Measurements from ENCODE around the gene PBOV1.

The PBOV1 gene

GRCh38 chr6:138229072-138229471, 10.8 kb upstream of the PBOV1 start:
- TF ChIP-seq TEAD4 (IDR thresholded peaks at IDR 0.05) (no peak), NFIC (IDR thresholded peaks at IDR 0.05) (no peak), TCF12 (IDR thresholded peaks at IDR 0.05; ENCODE audit: low read depth) (no peak), USF1 (IDR thresholded peaks at IDR 0.05) (no peak), MAX (IDR thresholded peaks at IDR 0.05) (no peak), EP300 (IDR thresholded peaks at IDR 0.05; ENCODE audit: borderline replicate concordance) (no peak), YY1 (IDR thresholded peaks at IDR 0.05; ENCODE audit: low read depth) (no peak), CREB1 (IDR thresholded peaks at IDR 0.05; ENCODE audit: low read depth) (no peak), CEBPB (IDR thresholded peaks at IDR 0.05) (no peak), FOXM1 (IDR thresholded peaks at IDR 0.05; ENCODE audit: borderline replicate concordance, low read depth) (no peak), EGR1 (IDR thresholded peaks at IDR 0.05) (no peak), TAF1 (IDR thresholded peaks at IDR 0.05; ENCODE audit: low read depth) (no peak), ZBTB7A (IDR thresholded peaks at IDR 0.05; ENCODE audit: low read depth) (no peak), RAD21 (IDR thresholded peaks at IDR 0.05; ENCODE audit: low read depth) (no peak), REST (IDR thresholded peaks at IDR 0.05; ENCODE audit: low read depth) (no peak)

- TF ChIP-seq USF1 (IDR thresholded peaks at IDR 0.05) (no peak), CREB1 (IDR thresholded peaks at IDR 0.05; ENCODE audit: low read depth) (no peak), CEBPB (IDR thresholded peaks at IDR 0.05) (no peak), TCF12 (IDR thresholded peaks at IDR 0.05; ENCODE audit: low read depth) (no peak), YY1 (IDR thresholded peaks at IDR 0.05; ENCODE audit: low read depth) (no peak), TAF1 (IDR thresholded peaks at IDR 0.05; ENCODE audit: low read depth) (no peak), FOXM1 (IDR thresholded peaks at IDR 0.05; ENCODE audit: borderline replicate concordance, low read depth) (no peak), ZBTB7A (IDR thresholded peaks at IDR 0.05; ENCODE audit: low read depth) (no peak), EP300 (IDR thresholded peaks at IDR 0.05; ENCODE audit: borderline replicate concordance) (no peak), MAX (IDR thresholded peaks at IDR 0.05) (no peak), RAD21 (IDR thresholded peaks at IDR 0.05; ENCODE audit: low read depth) (no peak), NFIC (IDR thresholded peaks at IDR 0.05) (no peak), TEAD4 (IDR thresholded peaks at IDR 0.05) (no peak), REST (IDR thresholded peaks at IDR 0.05; ENCODE audit: low read depth) (no peak)
Measured at GRCh38 chr6:138227316-138227781, 9.1 kb upstream of the PBOV1 start.

- TF ChIP-seq CEBPB (IDR thresholded peaks at IDR 0.05), result no peak
Measured at GRCh38 chr6:138226700-138227315, 8.5 kb upstream of the PBOV1 start.

- TF ChIP-seq TCF12 (IDR thresholded peaks at IDR 0.05; ENCODE audit: low read depth) (no peak), CEBPB (IDR thresholded peaks at IDR 0.05) (no peak), TEAD4 (IDR thresholded peaks at IDR 0.05) (no peak), EP300 (IDR thresholded peaks at IDR 0.05; ENCODE audit: borderline replicate concordance) (no peak), RAD21 (IDR thresholded peaks at IDR 0.05; ENCODE audit: low read depth) (no peak), CREB1 (IDR thresholded peaks at IDR 0.05; ENCODE audit: low read depth) (no peak), YY1 (IDR thresholded peaks at IDR 0.05; ENCODE audit: low read depth) (no peak), EGR1 (IDR thresholded peaks at IDR 0.05) (no peak), TAF1 (IDR thresholded peaks at IDR 0.05; ENCODE audit: low read depth) (no peak), NFIC (IDR thresholded peaks at IDR 0.05) (no peak), FOXM1 (IDR thresholded peaks at IDR 0.05; ENCODE audit: borderline replicate concordance, low read depth) (no peak), ZBTB7A (IDR thresholded peaks at IDR 0.05; ENCODE audit: low read depth) (no peak), MAX (IDR thresholded peaks at IDR 0.05) (no peak), REST (IDR thresholded peaks at IDR 0.05; ENCODE audit: low read depth) (no peak), USF1 (IDR thresholded peaks at IDR 0.05) (no peak)
Measured at GRCh38 chr6:138225953-138226352, 7.7 kb upstream of the PBOV1 start.

Data from Ishikawa (cell line).